Measurements from ENCODE around the gene COPS7A. TPM values are rescaled to one million over a fixed set of nuclear protein-coding genes. Genes with fewer than 3 reads are reported as not detected.

COPS7A gene
- total and polyA plus RNA-seq, 9 of the 15 experiments (the other 6 are each of a cell fraction or from before 2014, with no cell fraction given): 12.7 to 36.0 (median 24.3) TPM

- TF ChIP-seq XRCC5 (IDR thresholded peaks at IDR 0.05; ENCODE audit: low read depth, low read length): no peak
- 0 out of 2 replicates have a peak, but pooled peaks have one; percentile 21 for TF ChIP-seq ZBTB26 (CRISPR knock-in tag; IDR thresholded peaks at IDR 0.05)
- TF ChIP-seq VEZF1 (CRISPR knock-in tag; IDR thresholded peaks at IDR 0.05): peak; percentile 87
- TF ChIP-seq RB1 (IDR thresholded peaks at IDR 0.05; ENCODE audit: low read depth): peak; percentile 73
- no peak for TF ChIP-seq POLR2AphosphoS2 (IDR thresholded peaks at IDR 0.05; ENCODE audit: low read length)
- no peak for TF ChIP-seq SMARCC2 (IDR thresholded peaks at IDR 0.05; ENCODE audit: low read depth)
- peak; percentile 96 for TF ChIP-seq ETV1 (tag; conservative IDR thresholded peaks at IDR 0.05; ENCODE audit: low read depth)
- TF ChIP-seq MBD2 (IDR thresholded peaks at IDR 0.05; ENCODE audit: borderline replicate concordance, low read depth): peak; percentile 77
- peak; percentile 77; the same call in 1 of the 2 replicates for TF ChIP-seq ZNF395 (CRISPR knock-in tag; IDR thresholded peaks at IDR 0.05)
- peak; percentile 50 for TF ChIP-seq MXD1 (CRISPR knock-in tag; IDR thresholded peaks at IDR 0.05; ENCODE audit: borderline replicate concordance, poor library complexity, severe bottlenecking)
- peak; percentile 98 for TF ChIP-seq PKNOX1 (IDR thresholded peaks at IDR 0.05)
- TF ChIP-seq PHTF2 (CRISPR knock-in tag; IDR thresholded peaks at IDR 0.05): no peak
- no peak for TF ChIP-seq POLR3G (IDR thresholded peaks at IDR 0.05; ENCODE audit: extremely low read depth, insufficient read length, insufficient replicate concordance)
- no peak for TF ChIP-seq ZBTB49 (CRISPR knock-in tag; IDR thresholded peaks at IDR 0.05; ENCODE audit: borderline replicate concordance)
- TF ChIP-seq CBX3 (IDR thresholded peaks at IDR 0.05; ENCODE audit: borderline replicate concordance in 1 of 2, low read length in 2 of 2): peak in 1 of 2 experiments; percentile 82; a peak in 2 of 3 replicates
- peak; percentile 76 for TF ChIP-seq MYBL2 (IDR thresholded peaks at IDR 0.05; ENCODE audit: low read depth)
- no peak for TF ChIP-seq MYBL2 (CRISPR knock-in tag; IDR thresholded peaks at IDR 0.05; ENCODE audit: borderline replicate concordance)
Measured at GRCh38 chr12:6723607-6724408, at the start of gene COPS7A (continued).

Measured in K562 (cell line).